ENCODE measurements around the gene C6. TPM values are rescaled to one million over a fixed set of nuclear protein-coding genes. Genes with fewer than 3 reads are reported as not detected.

C6 gene
- total and polyA plus RNA-seq, 2 donors (not counting 1 experiment from before 2014, with no cell fraction given): not detected

GRCh38 chr5:41120600-41120999 is 92.7 kb downstream of the C6 start:
- no peak overlapping the region for H3K4me2 ChIP-seq (replicated peaks; ENCODE audit: low read depth, low read length, poor library complexity, severe bottlenecking)
- POLR2A ChIA-PET: no interaction called here
- intact Hi-C loops (cut with micrococcal nuclease): no loop called here

GRCh38 chr5:41118177-41118576 is 95.2 kb downstream of the C6 start:
- ATAC-seq (ENCODE audit: low read depth) (no peak), DNase-seq (no peak)
- no peaks in the 10 kb centered on the region for H3K79me2 ChIP-seq (ENCODE audit: control insufficient read depth, insufficient read depth, low read length)
- ChIA-PET CTCF (no interaction called here), POLR2A (no interaction called here)
- H3K27ac ChIP-seq (ENCODE audit: low read length in 2 of 2): no peak overlapping the region
- no peaks in the 10 kb centered on the region for H3K27me3 ChIP-seq (replicated peaks in 1 of 4; ENCODE audit: control extremely low read depth in 1 of 4, control insufficient read depth in 3 of 4, insufficient read depth in 4 of 4, low read length in 3 of 4)
- TF ChIP-seq, protein P1, sequence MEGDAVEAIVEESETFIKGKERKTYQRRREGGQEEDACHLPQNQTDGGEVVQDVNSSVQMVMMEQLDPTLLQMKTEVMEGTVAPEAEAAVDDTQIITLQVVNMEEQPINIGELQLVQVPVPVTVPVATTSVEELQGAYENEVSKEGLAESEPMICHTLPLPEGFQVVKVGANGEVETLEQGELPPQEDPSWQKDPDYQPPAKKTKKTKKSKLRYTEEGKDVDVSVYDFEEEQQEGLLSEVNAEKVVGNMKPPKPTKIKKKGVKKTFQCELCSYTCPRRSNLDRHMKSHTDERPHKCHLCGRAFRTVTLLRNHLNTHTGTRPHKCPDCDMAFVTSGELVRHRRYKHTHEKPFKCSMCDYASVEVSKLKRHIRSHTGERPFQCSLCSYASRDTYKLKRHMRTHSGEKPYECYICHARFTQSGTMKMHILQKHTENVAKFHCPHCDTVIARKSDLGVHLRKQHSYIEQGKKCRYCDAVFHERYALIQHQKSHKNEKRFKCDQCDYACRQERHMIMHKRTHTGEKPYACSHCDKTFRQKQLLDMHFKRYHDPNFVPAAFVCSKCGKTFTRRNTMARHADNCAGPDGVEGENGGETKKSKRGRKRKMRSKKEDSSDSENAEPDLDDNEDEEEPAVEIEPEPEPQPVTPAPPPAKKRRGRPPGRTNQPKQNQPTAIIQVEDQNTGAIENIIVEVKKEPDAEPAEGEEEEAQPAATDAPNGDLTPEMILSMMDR (IDR thresholded peaks at IDR 0.05): no peak
- TF ChIP-seq EZH2 (IDR thresholded peaks at IDR 0.05; ENCODE audit: borderline replicate concordance, insufficient read depth, low read depth, low read length, poor library complexity, severe bottlenecking): no peak
- no CpG with 5 or more reads among the region's 3 CpGs for WGBS (ENCODE audit: insufficient coverage)
- no peak overlapping the region for H3K4me3 ChIP-seq (ENCODE audit: control extremely low read depth in 1 of 5, extremely low read depth in 1 of 5, insufficient read depth in 1 of 5, low read depth in 2 of 5, low read length in 4 of 5)
- Mint-ChIP-seq H3K9me3 (ENCODE audit: insufficient read depth) (no peaks in the 10 kb centered on the region), H3K4me3 (no peak overlapping the region), H3K4me1 (no peaks in the 10 kb centered on the region), H3K27me3 (no peaks in the 10 kb centered on the region), H3K27ac (no peak overlapping the region)
- H4K20me1 ChIP-seq (ENCODE audit: control insufficient read depth, insufficient read depth, low read length, poor library complexity, severe bottlenecking): no peaks in the 10 kb centered on the region
- intact Hi-C loops (cut with micrococcal nuclease): no loop called here
- H3K4me2 ChIP-seq (replicated peaks; ENCODE audit: low read depth, low read length, poor library complexity, severe bottlenecking): no peak overlapping the region
- H3K4me1 ChIP-seq (ENCODE audit: control insufficient read depth in 2 of 2, insufficient read depth in 2 of 2, low read length in 2 of 2): no peaks in the 10 kb centered on the region
- H3K9ac ChIP-seq (ENCODE audit: low read length): no peak overlapping the region
- H3K36me3 ChIP-seq (replicated peaks in 1 of 2; ENCODE audit: control extremely low read depth in 1 of 2, control insufficient read depth in 1 of 2, extremely low read depth in 1 of 2, insufficient read depth in 2 of 2, low read length in 1 of 2): no peaks in the 10 kb centered on the region
- H2AFZ ChIP-seq (ENCODE audit: insufficient read depth, low read depth, low read length, poor library complexity, severe bottlenecking): no peak overlapping the region
- H3K9me3 ChIP-seq (ENCODE audit: control extremely low read depth in 1 of 3, control insufficient read depth in 2 of 3, insufficient read depth in 1 of 3, low read length in 2 of 3): peaks cover 0 to 3% (median 0%) of the 10 kb centered on the region in 3 donors

More at GRCh38 chr5:41120600-41120999, 92.7 kb downstream of the C6 start:
- no peak overlapping the region for H3K27ac Mint-ChIP-seq
- Histone ChIP-seq H3K4me3 (ENCODE audit: control extremely low read depth in 1 of 5, extremely low read depth in 1 of 5, insufficient read depth in 1 of 5, low read depth in 2 of 5, low read length in 4 of 5) (no peak overlapping the region), H3K9me3 (ENCODE audit: control extremely low read depth in 1 of 3, control insufficient read depth in 2 of 3, insufficient read depth in 1 of 3, low read length in 2 of 3) (peaks cover 0 to 3% (median 0%) of the 10 kb centered on the region in 3 donors), H3K36me3 (replicated peaks in 1 of 2; ENCODE audit: control extremely low read depth in 1 of 2, control insufficient read depth in 1 of 2, extremely low read depth in 1 of 2, insufficient read depth in 2 of 2, low read length in 1 of 2) (no peaks in the 10 kb centered on the region), H2AFZ (ENCODE audit: insufficient read depth, low read depth, low read length, poor library complexity, severe bottlenecking) (no peak overlapping the region), H3K9ac (ENCODE audit: low read length) (no peak overlapping the region), H4K20me1 (ENCODE audit: control insufficient read depth, insufficient read depth, low read length, poor library complexity, severe bottlenecking) (no peaks in the 10 kb centered on the region), H3K27ac (ENCODE audit: low read length in 2 of 2) (no peak overlapping the region), H3K79me2 (ENCODE audit: control insufficient read depth, insufficient read depth, low read length) (no peaks in the 10 kb centered on the region), H3K27me3 (replicated peaks in 1 of 4; ENCODE audit: control extremely low read depth in 1 of 4, control insufficient read depth in 3 of 4, insufficient read depth in 4 of 4, low read length in 3 of 4) (no peaks in the 10 kb centered on the region), H3K4me1 (ENCODE audit: control insufficient read depth in 2 of 2, insufficient read depth in 2 of 2, low read length in 2 of 2) (no peaks in the 10 kb centered on the region)
- no peaks in the 10 kb centered on the region for H3K4me1 Mint-ChIP-seq
- H3K27me3 Mint-ChIP-seq: no peaks in the 10 kb centered on the region
- no peak for TF ChIP-seq EZH2 (IDR thresholded peaks at IDR 0.05; ENCODE audit: borderline replicate concordance, insufficient read depth, low read depth, low read length, poor library complexity, severe bottlenecking)
- TF ChIP-seq, protein P1 (IDR thresholded peaks at IDR 0.05): no peak
- H3K4me3 Mint-ChIP-seq: no peak overlapping the region
- ATAC-seq (ENCODE audit: low read depth): no peak
- DNase-seq: no peak
- H3K9me3 Mint-ChIP-seq (ENCODE audit: insufficient read depth): no peaks in the 10 kb centered on the region
- CTCF ChIA-PET: no interaction called here
- WGBS (ENCODE audit: insufficient coverage): 82% methylated on average over 6 of the region's 8 CpGs
